Keratinocyte (primary cell): ENCODE results near the gene SKAP1. TPM values are rescaled to one million over a fixed set of nuclear protein-coding genes. Genes with fewer than 3 reads are reported as not detected.
"Not testable (repeated sequence)": the region's sequence is repeated elsewhere in the genome, so short reads cannot be mapped to it uniquely, and the experiment has no call there.

ENCODE experiments used
- DNase-seq: peaks from one replicate; pipeline ENCODE4 v3.0.0-alpha.2; 2011; ENCODE audit warnings: low read depth, missing footprints, low spot score
- FAIRE-seq: peaks from 2 replicates; lab custom pipeline; 2011; peaks lifted over from hg19 to GRCh38; lab: Jason Lieb, UNC
- H2AFZ ChIP-seq: 2 replicates; pipeline ENCODE4 v1.6.0; 2012; ENCODE audit warnings: low read length, control low read depth, inconsistent platforms; ENCODE audit not compliant: control insufficient read depth
- H3K27ac ChIP-seq: 2 replicates; pipeline ENCODE4 v1.5.1; 2011; ENCODE audit warnings: low read length; ENCODE audit not compliant: control insufficient read depth, insufficient read depth
- H3K27me3 ChIP-seq: 3 replicates; pipeline ENCODE4 v1.6.0; 2011; ENCODE audit warnings: low read length; ENCODE audit not compliant: control insufficient read depth, insufficient read depth; ENCODE audit errors: extremely low read depth
- H3K36me3 ChIP-seq, 2 experiments: 2 replicates in 1 of 2; 3 replicates in 1 of 2; pipeline ENCODE4 v1.5.1; 2011; ENCODE audit warnings: low read length in 2 of 2, mild to moderate bottlenecking in 1 of 2; ENCODE audit not compliant: control insufficient read depth in 2 of 2, insufficient read depth in 2 of 2; ENCODE audit errors: extremely low read depth in 1 of 2
- H3K4me1 ChIP-seq: 3 replicates; pipeline ENCODE4 v1.5.1; 2011; ENCODE audit warnings: low read length; ENCODE audit not compliant: control insufficient read depth, insufficient read depth; ENCODE audit errors: extremely low read depth
- H3K4me2 ChIP-seq: 3 replicates; pipeline ENCODE4 v1.6.0; 2011; ENCODE audit warnings: low read depth, low read length; ENCODE audit not compliant: control insufficient read depth, insufficient read depth; ENCODE audit errors: extremely low read depth
- H3K4me3 ChIP-seq, 3 experiments: fragments of 200-600 bp in 1 of 3; sonication (generic) in 1 of 3; 2 replicates in 2 of 3; 3 replicates in 1 of 3; pipeline ENCODE4 v1.5.1; 2011 to 2016; ENCODE audit warnings: low read length in 3 of 3, mild to moderate bottlenecking in 3 of 3, control low read depth in 2 of 3, inconsistent platforms in 1 of 3, low read depth in 1 of 3, mixed read lengths in 1 of 3, mixed run types in 1 of 3, moderate library complexity in 1 of 3; ENCODE audit not compliant: control insufficient read depth in 2 of 3, insufficient read depth in 2 of 3; ENCODE audit errors: extremely low read depth in 1 of 3
- H3K79me2 ChIP-seq: 2 replicates; pipeline ENCODE4 v1.6.0; 2012; ENCODE audit warnings: low read length; ENCODE audit not compliant: control insufficient read depth, insufficient read depth
- H3K9ac ChIP-seq: 3 replicates; pipeline ENCODE4 v1.6.0; 2011; ENCODE audit warnings: low read length; ENCODE audit not compliant: control insufficient read depth, insufficient read depth; ENCODE audit errors: extremely low read depth
- H3K9me1 ChIP-seq: 3 replicates; pipeline ENCODE4 v1.6.0; 2011; ENCODE audit warnings: low read length; ENCODE audit not compliant: control insufficient read depth, insufficient read depth; ENCODE audit errors: extremely low read depth
- H3K9me3 ChIP-seq: 2 replicates; pipeline ENCODE4 v1.5.1; 2012; ENCODE audit warnings: low read depth, low read length; ENCODE audit not compliant: control insufficient read depth
- H4K20me1 ChIP-seq: 3 replicates; pipeline ENCODE4 v1.6.0; 2011; ENCODE audit warnings: low read length; ENCODE audit not compliant: control insufficient read depth, insufficient read depth; ENCODE audit errors: extremely low read depth
- EZH2 ChIP-seq: IDR thresholded peaks from one replicate; pipeline ENCODE4 v1.6.1; 2012; ENCODE audit warnings: inconsistent platforms, mild to moderate bottlenecking, low read length, moderate library complexity
- dilution Hi-C: fragments of 300-500 bp; cut with MboI; formaldehyde crosslinking; loops from one replicate; pipeline ENCODE4 v1.7.0; 2020; ENCODE audit warnings: low sequenced_read_pairs; ENCODE audit not compliant: extremely low pct_ligation_motif_present
- polyA plus RNA-seq, 5 experiments: library from polyadenylated mRNA; depleted of rRNA in 3 of 5; stranded (reverse) in 3 of 5; stranded (forward) in 1 of 5; unstranded in 1 of 5; fragments of >200 nt; gene quantifications; 1 replicate in 1 of 5; 2 replicates in 3 of 5; 3 replicates in 1 of 5; pipeline versions ENCODE4 v1.2.1 to v1.2.3, GENCODE V29; 2011 to 2012; ENCODE audit warnings: missing spikeins in 2 of 5, low read depth in 1 of 5, low replicate concordance in 1 of 5
- TF ChIP-seq, protein P1 (sequence below), 3 experiments: IDR thresholded peaks in 1 of 3; conservative IDR thresholded peaks in 1 of 3; optimal IDR thresholded peaks in 1 of 3; 2 replicates in 2 of 3; 3 replicates in 1 of 3; pipeline versions ENCODE3 to v1.5.1; 2011; ENCODE audit warnings: low read length in 3 of 3, mild to moderate bottlenecking in 3 of 3, moderate library complexity in 2 of 3, control low read depth in 1 of 3, inconsistent platforms in 1 of 3; ENCODE audit not compliant: insufficient read depth in 2 of 3; ENCODE audit errors: extremely low read depth in 1 of 3

The SKAP1 gene
- polyA plus RNA-seq, 1 donor (not counting 4 experiments of a cell fraction or from before 2014, with no cell fraction given) = not detected

DNA sequence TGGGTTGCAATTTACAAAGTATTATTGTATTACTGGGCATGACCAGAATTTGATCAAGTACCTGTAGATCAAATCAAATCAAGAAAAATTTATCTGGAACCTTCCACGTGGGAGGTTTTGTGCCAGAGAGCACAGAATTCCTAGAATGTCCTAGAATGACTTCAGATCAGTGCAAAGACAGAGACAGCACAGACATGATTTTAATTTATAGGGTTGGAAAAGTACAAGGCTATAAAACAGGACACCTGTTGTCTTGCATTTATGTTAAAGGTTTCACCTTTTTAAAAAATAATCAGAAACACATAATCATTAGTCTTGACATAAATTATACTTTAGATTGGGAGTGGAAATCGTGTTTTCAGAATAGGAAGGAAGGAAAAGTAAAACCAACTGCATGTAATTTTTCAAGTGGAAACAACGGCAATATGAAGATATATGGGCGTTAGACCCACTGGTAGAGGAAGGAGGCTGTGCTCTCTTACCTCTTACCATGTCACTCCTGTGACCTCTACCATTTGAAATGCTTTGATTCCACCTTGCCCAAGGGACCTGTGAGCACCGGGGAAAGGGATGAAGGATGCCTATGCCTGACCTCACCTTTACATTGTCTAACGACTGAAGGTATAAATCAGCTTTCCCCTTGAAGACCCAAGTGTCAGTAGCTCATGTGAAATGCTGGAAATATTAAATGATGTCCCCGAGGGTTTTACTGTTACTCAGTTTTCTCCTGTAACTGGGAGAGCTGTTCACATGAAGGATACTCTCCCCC is 222.1 kb downstream of the SKAP1 start:
- dilution Hi-C loops = no loop called here
- FAIRE-seq = no peak

DNA sequence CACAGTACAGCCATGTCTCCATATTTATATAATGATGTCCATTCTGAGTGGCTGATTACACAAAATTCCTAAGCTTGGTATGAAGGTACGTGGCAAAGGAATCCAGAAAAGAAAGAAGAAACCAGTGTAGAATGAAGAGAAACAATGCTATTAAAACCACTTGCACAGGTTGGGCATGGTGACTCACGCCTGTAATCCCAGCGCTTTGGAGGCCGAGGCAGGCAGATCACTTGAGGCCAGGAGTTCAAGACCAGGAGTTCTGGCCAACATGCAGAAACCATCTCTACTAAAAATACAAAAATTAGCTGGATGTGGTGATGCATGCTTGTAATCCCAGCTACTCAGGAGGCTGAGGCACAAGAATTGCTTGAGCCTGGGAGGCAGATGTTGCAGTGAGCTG is 223.0 kb downstream of the SKAP1 start:
- FAIRE-seq, dilution Hi-C loops, H2AFZ ChIP-seq, H3K4me1 ChIP-seq, H3K4me3 ChIP-seq, DNase-seq, H3K27ac ChIP-seq, H3K9me3 ChIP-seq, H3K9me1 ChIP-seq, H4K20me1 ChIP-seq, H3K9ac ChIP-seq, H3K79me2 ChIP-seq, H3K36me3 ChIP-seq, H3K4me2 ChIP-seq: not testable (repeated sequence)
- peaks cover 13% of the 10 kb centered on the region for H3K27me3 ChIP-seq

More for the DNA sequence above, 222.1 kb downstream of the SKAP1 start:
- H3K9ac ChIP-seq = no peak overlapping the region
- no peak overlapping the region for H2AFZ ChIP-seq
- no peaks in the 10 kb centered on the region for H3K36me3 ChIP-seq
- peaks cover 14% of the 10 kb centered on the region for H3K27me3 ChIP-seq
- H4K20me1 ChIP-seq = no peaks in the 10 kb centered on the region
- no peak overlapping the region for H3K27ac ChIP-seq
- H3K4me1 ChIP-seq = no peaks in the 10 kb centered on the region
- no peak overlapping the region for H3K4me3 ChIP-seq
- no peaks in the 10 kb centered on the region for H3K79me2 ChIP-seq
- no peak overlapping the region for H3K4me2 ChIP-seq
- H3K9me1 ChIP-seq = no peaks in the 10 kb centered on the region
- TF ChIP-seq EZH2 = no peak
- TF ChIP-seq, protein P1, sequence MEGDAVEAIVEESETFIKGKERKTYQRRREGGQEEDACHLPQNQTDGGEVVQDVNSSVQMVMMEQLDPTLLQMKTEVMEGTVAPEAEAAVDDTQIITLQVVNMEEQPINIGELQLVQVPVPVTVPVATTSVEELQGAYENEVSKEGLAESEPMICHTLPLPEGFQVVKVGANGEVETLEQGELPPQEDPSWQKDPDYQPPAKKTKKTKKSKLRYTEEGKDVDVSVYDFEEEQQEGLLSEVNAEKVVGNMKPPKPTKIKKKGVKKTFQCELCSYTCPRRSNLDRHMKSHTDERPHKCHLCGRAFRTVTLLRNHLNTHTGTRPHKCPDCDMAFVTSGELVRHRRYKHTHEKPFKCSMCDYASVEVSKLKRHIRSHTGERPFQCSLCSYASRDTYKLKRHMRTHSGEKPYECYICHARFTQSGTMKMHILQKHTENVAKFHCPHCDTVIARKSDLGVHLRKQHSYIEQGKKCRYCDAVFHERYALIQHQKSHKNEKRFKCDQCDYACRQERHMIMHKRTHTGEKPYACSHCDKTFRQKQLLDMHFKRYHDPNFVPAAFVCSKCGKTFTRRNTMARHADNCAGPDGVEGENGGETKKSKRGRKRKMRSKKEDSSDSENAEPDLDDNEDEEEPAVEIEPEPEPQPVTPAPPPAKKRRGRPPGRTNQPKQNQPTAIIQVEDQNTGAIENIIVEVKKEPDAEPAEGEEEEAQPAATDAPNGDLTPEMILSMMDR (optimal IDR thresholded peaks at IDR 0.05 in 1 of 3, IDR thresholded peaks at IDR 0.05 in 1 of 3, conservative IDR thresholded peaks at IDR 0.05 in 1 of 3; ENCODE audit: extremely low read depth in 1 of 3, insufficient read depth in 2 of 3, low read length in 3 of 3) = no peak
- DNase-seq = no peak
- H3K9me3 ChIP-seq = no peaks in the 10 kb centered on the region

DNA sequence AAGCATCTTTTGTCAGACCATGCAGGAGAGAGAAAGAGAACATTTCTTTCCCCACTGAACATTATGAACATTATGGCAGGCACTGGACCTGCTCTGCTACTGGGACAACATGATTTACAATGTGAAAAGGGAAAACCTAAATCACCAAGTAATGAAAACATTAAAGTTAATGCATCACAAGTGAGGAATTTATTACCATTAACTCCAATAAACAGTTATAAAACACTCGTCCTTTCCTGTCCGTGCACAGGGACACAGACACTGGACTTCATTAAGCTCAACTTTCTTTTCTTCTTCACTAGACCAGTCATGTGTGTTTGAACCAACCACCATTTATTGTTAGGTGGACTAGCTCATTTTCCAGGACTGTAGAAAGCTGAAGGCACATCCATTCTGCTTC is 227.1 kb downstream of the SKAP1 start:
- DNase-seq = no peak
- H3K27me3 ChIP-seq = peaks cover 21% of the 10 kb centered on the region
- dilution Hi-C loops = no loop called here

More for the DNA sequence above, 227.1 kb downstream of the SKAP1 start:
- Histone ChIP-seq H3K9me3 (no peaks in the 10 kb centered on the region), H3K27ac (no peak overlapping the region), H3K4me2 (no peak overlapping the region), H3K4me3 (no peak overlapping the region), H2AFZ (no peak overlapping the region), H3K9me1 (no peaks in the 10 kb centered on the region), H3K4me1 (no peaks in the 10 kb centered on the region), H3K36me3 (no peaks in the 10 kb centered on the region), H3K79me2 (no peaks in the 10 kb centered on the region), H4K20me1 (no peaks in the 10 kb centered on the region), H3K9ac (no peak overlapping the region)
- FAIRE-seq = no peak
- TF ChIP-seq, protein P1 (optimal IDR thresholded peaks at IDR 0.05 in 1 of 3, IDR thresholded peaks at IDR 0.05 in 1 of 3, conservative IDR thresholded peaks at IDR 0.05 in 1 of 3; ENCODE audit: extremely low read depth in 1 of 3, insufficient read depth in 2 of 3, low read length in 3 of 3) = no peak
- TF ChIP-seq EZH2 = no peak
